K562 (cell line): ENCODE data around the gene CERS2. TPM values are rescaled to one million over a fixed set of nuclear protein-coding genes. Genes with fewer than 3 reads are reported as not detected.
A peak's percentile ranks its signal among the peaks of the same experiment; 100 is the strongest.

Experiments used
- BHLHE40 ChIP-seq: IDR thresholded peaks from 2 replicates; pipeline ENCODE4 v1.6.1; 2011; ENCODE audit warnings: low read length, improper control_type of control experiment
- CBX1 ChIP-seq: sonication (generic); IDR thresholded peaks from 2 replicates; pipeline ENCODE4 v1.6.1; 2016; ENCODE audit warnings: antibody characterized with exemption, low read depth, mild to moderate bottlenecking
- JUN ChIP-seq, 2 experiments: sonication (generic) in 1 of 2; formaldehyde crosslinking in 1 of 2; IDR thresholded peaks; 2 replicates each; pipeline versions ENCODE4 v1.6.1 to v1.8.0; 2012 to 2022; ENCODE audit warnings: borderline replicate concordance in 2 of 2, mild to moderate bottlenecking in 2 of 2, improper control_type of control experiment in 1 of 2, low read depth in 1 of 2, low read length in 1 of 2, missing genetic modification reagents in 1 of 2
- MTF1 ChIP-seq: fragments of 250-450 bp; sonication (Bioruptor Pico); IDR thresholded peaks from 2 replicates; pipeline ENCODE4 v1.9.0; 2021; ENCODE audit warnings: moderate library complexity, mild to moderate bottlenecking, inconsistent platforms, borderline replicate concordance
- NFATC3 ChIP-seq: fragments of 450-650 bp; IDR thresholded peaks from 2 replicates; pipeline ENCODE4 v1.6.1; 2017; ENCODE audit warnings: mild to moderate bottlenecking
- NFIX ChIP-seq: fragments of 250-450 bp; sonication (Bioruptor Pico); IDR thresholded peaks from 2 replicates; pipeline ENCODE4 v1.4.0; 2020; ENCODE audit warnings: low read depth, mild to moderate bottlenecking, moderate library complexity
- PYGO2 ChIP-seq: fragments of 450-650 bp; IDR thresholded peaks from 2 replicates; pipeline ENCODE4 v1.6.1; 2016; ENCODE audit warnings: mild to moderate bottlenecking, missing genetic modification characterization, moderate library complexity, missing compliant biosample characterization
- SIN3A ChIP-seq, 2 experiments: fragments of 150-350 bp in 1 of 2; IDR thresholded peaks; 2 replicates each; pipeline ENCODE4 v1.6.1; 2011 to 2016; ENCODE audit warnings: borderline replicate concordance in 2 of 2, low read depth in 2 of 2, low read length in 2 of 2, mild to moderate bottlenecking in 2 of 2, moderate library complexity in 2 of 2; ENCODE audit not compliant: control insufficient read depth in 1 of 2
- SRSF1 ChIP-seq: fragments of 200-400 bp; formaldehyde crosslinking; IDR thresholded peaks from 2 replicates; pipeline ENCODE4 v1.6.1; 2017; ENCODE audit warnings: mild to moderate bottlenecking, low read depth, low read length, moderate library complexity
- TAF1 ChIP-seq: IDR thresholded peaks from 2 replicates; pipeline ENCODE4 v1.6.1; 2011; ENCODE audit warnings: mild to moderate bottlenecking, low read length, moderate library complexity; ENCODE audit not compliant: insufficient read depth, control insufficient read depth, severe bottlenecking; ENCODE audit errors: extremely low read depth
- TBL1XR1 ChIP-seq, 2 experiments: IDR thresholded peaks; 2 replicates each; pipeline ENCODE4 v1.6.1; 2012; ENCODE audit warnings: improper control_type of control experiment in 2 of 2, low read length in 2 of 2, mild to moderate bottlenecking in 1 of 2
- TEAD4 ChIP-seq, 2 experiments: sonication (generic) in 1 of 2; formaldehyde crosslinking in 1 of 2; IDR thresholded peaks; 2 replicates each; pipeline versions ENCODE4 v1.6.1 to v1.8.0; 2012 to 2022; ENCODE audit warnings: borderline replicate concordance in 1 of 2, inconsistent platforms in 1 of 2, low read length in 1 of 2, mild to moderate bottlenecking in 1 of 2, missing genetic modification reagents in 1 of 2
- ZNF146 ChIP-seq: IDR thresholded peaks from one replicate; pipeline ENCODE4 v1.6.1; 2018; ENCODE audit warnings: missing compliant biosample characterization; ENCODE audit not compliant: unreplicated experiment
- ZNF551 ChIP-seq: fragments of 250-450 bp; sonication (Bioruptor Pico); IDR thresholded peaks from 2 replicates; pipeline ENCODE4 v1.5.0; 2021; ENCODE audit warnings: mild to moderate bottlenecking, moderate library complexity
- ZNF561 ChIP-seq: fragments of 450-650 bp; formaldehyde crosslinking; conservative IDR thresholded peaks from 2 replicates; pipeline ENCODE4 v1.4.0; 2020; ENCODE audit warnings: mild to moderate bottlenecking, moderate library complexity
- ZNF830 ChIP-seq: fragments of 250-450 bp; sonication (Bioruptor Pico); IDR thresholded peaks from 2 replicates; pipeline ENCODE4 v1.5.0; 2021; ENCODE audit warnings: mild to moderate bottlenecking
- polyA plus RNA-seq, 8 experiments: library from polyadenylated mRNA; depleted of rRNA in 4 of 8; stranded (reverse) in 5 of 8; unstranded in 3 of 8; fragments of >200 nt; fragmentation: Nextera tagmentation in 2 of 8; fragmentation: Illumina TruSeq in 1 of 8; extraction: Ambion mirVana in 2 of 8; extraction: Trizol in 1 of 8; gene quantifications; 2 replicates each; pipeline versions ENCODE4 v1.2.1 to v1.2.3, GENCODE V29; 2011 to 2014; ENCODE audit warnings: inconsistent platforms in 1 of 8, missing spikeins in 1 of 8
- total RNA-seq, 7 experiments: library from RNA; depleted of rRNA in 6 of 7; stranded (reverse); fragments of >200 nt in 6 of 7; fragmentation: Illumina TruSeq in 2 of 7; extraction: Trizol in 2 of 7; gene quantifications; 2 replicates each; pipeline versions ENCODE4 v1.2.1 to v1.2.3, GENCODE V29; 2011 to 2021; ENCODE audit warnings: low replicate concordance in 1 of 7
- TF ChIP-seq, protein P1 (sequence below): fragments of 200-800 bp; sonication (Bioruptor generic); IDR thresholded peaks from 2 replicates; pipeline ENCODE4 v1.6.1; 2017; ENCODE audit warnings: missing genetic modification characterization, missing compliant biosample characterization
- TF ChIP-seq, protein P2 (sequence below): fragments of 200-800 bp; sonication (Bioruptor generic); IDR thresholded peaks from 2 replicates; pipeline ENCODE4 v1.6.1; 2017; ENCODE audit warnings: missing genetic modification characterization, missing compliant biosample characterization
- TF ChIP-seq, protein P3 (sequence below): fragments of 450-650 bp; formaldehyde crosslinking; IDR thresholded peaks from 2 replicates; pipeline ENCODE4 v1.4.0; 2020; ENCODE audit warnings: mild to moderate bottlenecking, moderate library complexity
- TF ChIP-seq, protein P4 (sequence below), 2 experiments: fragments of 450-650 bp; conservative IDR thresholded peaks; 2 replicates each; pipeline ENCODE4 v1.6.1; 2017; ENCODE audit warnings: mild to moderate bottlenecking in 2 of 2, moderate library complexity in 2 of 2

The CERS2 gene
- total and polyA plus RNA-seq, 9 of the 15 experiments (the other 6 are each of a cell fraction or from before 2014, with no cell fraction given), result 23.4 to 295 (median 132) TPM

DNA sequence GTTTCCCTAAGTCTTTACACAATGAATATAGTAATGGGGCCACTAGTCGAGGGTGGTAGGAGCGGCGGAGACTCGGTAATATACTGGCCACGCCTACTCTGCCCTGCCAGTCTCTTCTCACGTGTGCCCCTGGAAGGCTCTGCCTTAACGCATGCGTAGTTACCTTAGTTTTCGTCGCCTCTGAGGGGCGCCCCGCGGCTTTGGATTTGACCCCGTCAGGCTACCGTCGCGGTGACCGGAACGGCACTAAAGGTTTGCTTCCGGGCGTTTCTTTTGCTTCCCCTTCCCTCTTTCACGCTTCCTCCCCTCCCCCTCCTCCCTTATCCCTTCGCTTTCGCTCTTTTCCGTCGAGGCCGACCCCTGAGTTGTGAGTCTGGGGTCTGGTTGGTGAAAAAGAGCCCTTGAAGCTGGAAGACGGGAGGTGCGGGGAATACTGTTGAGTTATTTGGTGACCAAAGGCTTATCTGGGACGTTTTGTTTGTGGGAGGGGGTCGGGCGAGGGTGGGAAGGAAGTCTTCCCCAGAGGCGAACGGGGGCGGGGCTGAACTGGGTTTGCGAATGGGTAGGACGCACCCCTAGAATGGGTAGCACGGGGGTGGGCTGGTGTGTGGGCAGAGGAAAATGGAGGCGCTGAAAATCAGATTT, 48.4 kb downstream of the CERS2 start, which contains the start of gene SETDB1 (continued):
- TF ChIP-seq ZNF830 (CRISPR knock-in tag), result no peak
- no peak for TF ChIP-seq ZNF561
- no peak for TF ChIP-seq NFATC3
- TF ChIP-seq PYGO2 (tag), result no peak
- peak; percentile 77 for TF ChIP-seq TAF1
- no peak for TF ChIP-seq MTF1 (CRISPR knock-in tag)
- no peak for TF ChIP-seq ZNF551 (CRISPR knock-in tag)
- TF ChIP-seq, protein P1, sequence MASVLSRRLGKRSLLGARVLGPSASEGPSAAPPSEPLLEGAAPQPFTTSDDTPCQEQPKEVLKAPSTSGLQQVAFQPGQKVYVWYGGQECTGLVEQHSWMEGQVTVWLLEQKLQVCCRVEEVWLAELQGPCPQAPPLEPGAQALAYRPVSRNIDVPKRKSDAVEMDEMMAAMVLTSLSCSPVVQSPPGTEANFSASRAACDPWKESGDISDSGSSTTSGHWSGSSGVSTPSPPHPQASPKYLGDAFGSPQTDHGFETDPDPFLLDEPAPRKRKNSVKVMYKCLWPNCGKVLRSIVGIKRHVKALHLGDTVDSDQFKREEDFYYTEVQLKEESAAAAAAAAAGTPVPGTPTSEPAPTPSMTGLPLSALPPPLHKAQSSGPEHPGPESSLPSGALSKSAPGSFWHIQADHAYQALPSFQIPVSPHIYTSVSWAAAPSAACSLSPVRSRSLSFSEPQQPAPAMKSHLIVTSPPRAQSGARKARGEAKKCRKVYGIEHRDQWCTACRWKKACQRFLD (CRISPR knock-in tag), result no peak
- TF ChIP-seq SRSF1, result no peak
- peak; percentile 60 to 88 for TF ChIP-seq TBL1XR1 (IDR thresholded peaks at IDR 0.05; ENCODE audit: low read length in 2 of 2)
- TF ChIP-seq, protein P2, sequence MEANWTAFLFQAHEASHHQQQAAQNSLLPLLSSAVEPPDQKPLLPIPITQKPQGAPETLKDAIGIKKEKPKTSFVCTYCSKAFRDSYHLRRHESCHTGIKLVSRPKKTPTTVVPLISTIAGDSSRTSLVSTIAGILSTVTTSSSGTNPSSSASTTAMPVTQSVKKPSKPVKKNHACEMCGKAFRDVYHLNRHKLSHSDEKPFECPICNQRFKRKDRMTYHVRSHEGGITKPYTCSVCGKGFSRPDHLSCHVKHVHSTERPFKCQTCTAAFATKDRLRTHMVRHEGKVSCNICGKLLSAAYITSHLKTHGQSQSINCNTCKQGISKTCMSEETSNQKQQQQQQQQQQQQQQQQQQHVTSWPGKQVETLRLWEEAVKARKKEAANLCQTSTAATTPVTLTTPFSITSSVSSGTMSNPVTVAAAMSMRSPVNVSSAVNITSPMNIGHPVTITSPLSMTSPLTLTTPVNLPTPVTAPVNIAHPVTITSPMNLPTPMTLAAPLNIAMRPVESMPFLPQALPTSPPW (CRISPR knock-in tag), result peak; percentile 92
- no peak for TF ChIP-seq CBX1
- TF ChIP-seq, protein P3, sequence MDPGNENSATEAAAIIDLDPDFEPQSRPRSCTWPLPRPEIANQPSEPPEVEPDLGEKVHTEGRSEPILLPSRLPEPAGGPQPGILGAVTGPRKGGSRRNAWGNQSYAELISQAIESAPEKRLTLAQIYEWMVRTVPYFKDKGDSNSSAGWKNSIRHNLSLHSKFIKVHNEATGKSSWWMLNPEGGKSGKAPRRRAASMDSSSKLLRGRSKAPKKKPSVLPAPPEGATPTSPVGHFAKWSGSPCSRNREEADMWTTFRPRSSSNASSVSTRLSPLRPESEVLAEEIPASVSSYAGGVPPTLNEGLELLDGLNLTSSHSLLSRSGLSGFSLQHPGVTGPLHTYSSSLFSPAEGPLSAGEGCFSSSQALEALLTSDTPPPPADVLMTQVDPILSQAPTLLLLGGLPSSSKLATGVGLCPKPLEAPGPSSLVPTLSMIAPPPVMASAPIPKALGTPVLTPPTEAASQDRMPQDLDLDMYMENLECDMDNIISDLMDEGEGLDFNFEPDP (CRISPR knock-in tag), result no peak
- TF ChIP-seq JUN (IDR thresholded peaks at IDR 0.05; ENCODE audit: borderline replicate concordance, low read depth, low read length), result peak; percentile 43; the same call in 1 of the 2 replicates
- no peak for TF ChIP-seq JUN (CRISPR knock-in tag; IDR thresholded peaks at IDR 0.05; ENCODE audit: borderline replicate concordance)
- 0 out of 2 replicates have a peak, but pooled peaks have one; percentile 40 for TF ChIP-seq TEAD4 (IDR thresholded peaks at IDR 0.05; ENCODE audit: low read length)
- TF ChIP-seq TEAD4 (CRISPR knock-in tag; IDR thresholded peaks at IDR 0.05; ENCODE audit: borderline replicate concordance), result no peak
- peak; percentile 96 for TF ChIP-seq BHLHE40
- TF ChIP-seq ZNF146 (CRISPR knock-in tag), result no peak
- TF ChIP-seq, protein P4, sequence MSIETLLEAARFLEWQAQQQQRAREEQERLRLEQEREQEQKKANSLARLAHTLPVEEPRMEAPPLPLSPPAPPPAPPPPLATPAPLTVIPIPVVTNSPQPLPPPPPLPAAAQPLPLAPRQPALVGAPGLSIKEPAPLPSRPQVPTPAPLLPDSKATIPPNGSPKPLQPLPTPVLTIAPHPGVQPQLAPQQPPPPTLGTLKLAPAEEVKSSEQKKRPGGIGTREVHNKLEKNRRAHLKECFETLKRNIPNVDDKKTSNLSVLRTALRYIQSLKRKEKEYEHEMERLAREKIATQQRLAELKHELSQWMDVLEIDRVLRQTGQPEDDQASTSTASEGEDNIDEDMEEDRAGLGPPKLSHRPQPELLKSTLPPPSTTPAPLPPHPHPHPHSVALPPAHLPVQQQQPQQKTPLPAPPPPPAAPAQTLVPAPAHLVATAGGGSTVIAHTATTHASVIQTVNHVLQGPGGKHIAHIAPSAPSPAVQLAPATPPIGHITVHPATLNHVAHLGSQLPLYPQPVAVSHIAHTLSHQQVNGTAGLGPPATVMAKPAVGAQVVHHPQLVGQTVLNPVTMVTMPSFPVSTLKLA (conservative IDR thresholded peaks at IDR 0.05), result peak; percentile 75 to 86
- no peak for TF ChIP-seq NFIX (CRISPR knock-in tag)
- TF ChIP-seq SIN3A (IDR thresholded peaks at IDR 0.05; ENCODE audit: borderline replicate concordance in 2 of 2, control insufficient read depth in 1 of 2, low read depth in 2 of 2, low read length in 2 of 2), result peak; percentile 67 to 73; a peak in 1 of 4 replicates
